Measurements from ENCODE around the gene DLGAP1.

- TF ChIP-seq, protein P1, sequence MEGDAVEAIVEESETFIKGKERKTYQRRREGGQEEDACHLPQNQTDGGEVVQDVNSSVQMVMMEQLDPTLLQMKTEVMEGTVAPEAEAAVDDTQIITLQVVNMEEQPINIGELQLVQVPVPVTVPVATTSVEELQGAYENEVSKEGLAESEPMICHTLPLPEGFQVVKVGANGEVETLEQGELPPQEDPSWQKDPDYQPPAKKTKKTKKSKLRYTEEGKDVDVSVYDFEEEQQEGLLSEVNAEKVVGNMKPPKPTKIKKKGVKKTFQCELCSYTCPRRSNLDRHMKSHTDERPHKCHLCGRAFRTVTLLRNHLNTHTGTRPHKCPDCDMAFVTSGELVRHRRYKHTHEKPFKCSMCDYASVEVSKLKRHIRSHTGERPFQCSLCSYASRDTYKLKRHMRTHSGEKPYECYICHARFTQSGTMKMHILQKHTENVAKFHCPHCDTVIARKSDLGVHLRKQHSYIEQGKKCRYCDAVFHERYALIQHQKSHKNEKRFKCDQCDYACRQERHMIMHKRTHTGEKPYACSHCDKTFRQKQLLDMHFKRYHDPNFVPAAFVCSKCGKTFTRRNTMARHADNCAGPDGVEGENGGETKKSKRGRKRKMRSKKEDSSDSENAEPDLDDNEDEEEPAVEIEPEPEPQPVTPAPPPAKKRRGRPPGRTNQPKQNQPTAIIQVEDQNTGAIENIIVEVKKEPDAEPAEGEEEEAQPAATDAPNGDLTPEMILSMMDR (conservative IDR thresholded peaks at IDR 0.05 in 1 of 2, IDR thresholded peaks at IDR 0.05 in 1 of 2; ENCODE audit: extremely low read depth in 1 of 2, insufficient read depth in 1 of 2, low read depth in 1 of 2, low read length in 2 of 2) = no peak
- no peak for TF ChIP-seq EZH2 (IDR thresholded peaks at IDR 0.05; ENCODE audit: borderline replicate concordance, low read length)
These were observed 739.7 kb downstream of the DLGAP1 start for GRCh38 chr18:3715231-3716080.
